ENCODE measurements around the gene EGLN2. TPM values are rescaled to one million over a fixed set of nuclear protein-coding genes. Genes with fewer than 3 reads are reported as not detected.
A peak's percentile ranks its signal among the peaks of the same experiment; 100 is the strongest.

EGLN2 gene
- total and polyA plus RNA-seq, 2 of the 4 experiments (the other 2 are of a cell fraction): 54.1 to 60.2 TPM

GRCh38 chr19:40831502-40832430, 32.8 kb downstream of the EGLN2 start:
- H3K4ac ChIP-seq (ENCODE audit: low read depth, low read length): 0 out of 2 replicates have a peak overlapping the region, but pooled peaks have one; percentile 14
- H4K91ac ChIP-seq (ENCODE audit: insufficient read depth, low read depth, low read length): peak overlapping the region; percentile 8; the same call in 1 of the 2 replicates
- ATAC-seq (ENCODE audit: low read depth) (peak; percentile 93), DNase-seq (peak; percentile 97)
- no peak overlapping the region for H2BK15ac ChIP-seq (ENCODE audit: low read depth, low read length)
- in situ Hi-C loops (cut with MboI; ENCODE audit: low sequenced_read_pairs): no loop called here
- H2AK9ac ChIP-seq (replicated peaks; ENCODE audit: low read depth, low read length, poor library complexity): no peak overlapping the region
- peak overlapping the region; percentile 51 for H3K18ac ChIP-seq (ENCODE audit: low read depth, low read length)
- intact Hi-C loops (cut with micrococcal nuclease): no loop called here
- dilution Hi-C loops (cut with HindIII; ENCODE audit: low sequenced_read_pairs, unreplicated experiment): no loop called here
- H3K4me1 ChIP-seq (ENCODE audit: control insufficient read depth, insufficient read depth, low read length): peaks cover 5% of the 10 kb centered on the region
- H3K27me3 ChIP-seq (ENCODE audit: control insufficient read depth, insufficient read depth, low read length): no peaks in the 10 kb centered on the region
- H2AK5ac ChIP-seq (ENCODE audit: low read depth, low read length): 0 out of 2 replicates have a peak overlapping the region, but pooled peaks have one; percentile 19
- peaks cover 5% of the 10 kb centered on the region; the same call in 1 of the 2 replicates for H3K9me1 ChIP-seq (ENCODE audit: insufficient read depth, low read length)
- peaks cover 13% of the 10 kb centered on the region for H3K36me3 ChIP-seq (ENCODE audit: control insufficient read depth, insufficient read depth, low read length)
- no CpG with 5 or more reads among the region's 7 CpGs for WGBS, 2 experiments (ENCODE audit: extremely low coverage in 2 of 2, insufficient read length in 1 of 2)
- H3K4me3 ChIP-seq (ENCODE audit: insufficient read depth, low read depth, low read length): no peak overlapping the region
- H3K9me3 ChIP-seq (ENCODE audit: control insufficient read depth, insufficient read depth, low read length): no peaks in the 10 kb centered on the region
- no peak overlapping the region for H3K23ac ChIP-seq (ENCODE audit: low read depth, low read length)
- H3K4me2 ChIP-seq (ENCODE audit: low read depth, low read length): peak overlapping the region; percentile 28
- no peak overlapping the region for H3K14ac ChIP-seq (replicated peaks; ENCODE audit: low read depth, low read length)
- H4K20me1 ChIP-seq (ENCODE audit: insufficient read depth, low read length): no peaks in the 10 kb centered on the region
- no peak overlapping the region; the same call in 1 of the 2 replicates for H2BK20ac ChIP-seq (ENCODE audit: low read depth, low read length)
- H3K56ac ChIP-seq (ENCODE audit: extremely low read depth, insufficient read depth, low read length): no peak overlapping the region
- POLR2A ChIA-PET (ENCODE audit: unreplicated experiment): no interaction called here
- H3K27ac ChIP-seq (ENCODE audit: insufficient read depth, low read length): peak overlapping the region; percentile 64; the same call in 1 of the 2 replicates
- BruUV-seq (replicated peaks): no TSS peak
- CTCF ChIA-PET: interaction anchor here (1.0 to 1.4 kb wide), 2 partner anchors 17 to 25 kb away, joined by 3 to 5 read pairs; no protein-coding TSS in a partner anchor
- no peak overlapping the region for H2BK120ac ChIP-seq (ENCODE audit: low read depth, low read length)
- no peak overlapping the region for H4K5ac ChIP-seq (ENCODE audit: low read depth, low read length)
- no peak overlapping the region; a peak in 1 of 4 replicates for H4K8ac ChIP-seq (ENCODE audit: low read depth in 2 of 2, low read length in 2 of 2)
- H3K9ac ChIP-seq (ENCODE audit: low read depth, low read length): no peak overlapping the region
- H3K79me1 ChIP-seq (ENCODE audit: low read depth in 1 of 2, low read length in 2 of 2): no peaks in the 10 kb centered on the region
- no peak overlapping the region for H2AFZ ChIP-seq (replicated peaks; ENCODE audit: low read length, poor library complexity)
- peak overlapping the region; percentile 55 for H2BK5ac ChIP-seq (ENCODE audit: low read depth, low read length, poor library complexity, severe bottlenecking)
- TF ChIP-seq CEBPB (IDR thresholded peaks at IDR 0.05; ENCODE audit: low read depth, low read length) (peak; percentile 69), NFE2L2 (IDR thresholded peaks at IDR 0.05; ENCODE audit: low read depth, low read length) (no peak), RAD21 (IDR thresholded peaks at IDR 0.05; ENCODE audit: low read length) (no peak), MAZ (IDR thresholded peaks at IDR 0.05; ENCODE audit: borderline replicate concordance, low read depth, low read length) (peak; percentile 23; the same call in 1 of the 2 replicates), FOS (IDR thresholded peaks at IDR 0.05; ENCODE audit: low read depth, low read length) (peak; percentile 6; the same call in 1 of the 2 replicates), CHD1 (IDR thresholded peaks at IDR 0.05; ENCODE audit: low read depth, low read length) (no peak), BHLHE40 (IDR thresholded peaks at IDR 0.05; ENCODE audit: low read depth, low read length) (peak; percentile 99), POLR2A (IDR thresholded peaks at IDR 0.05; ENCODE audit: low read depth, low read length) (no peak), SMC3 (IDR thresholded peaks at IDR 0.05; ENCODE audit: low read depth, low read length) (no peak), MAFK (IDR thresholded peaks at IDR 0.05; ENCODE audit: low read depth, low read length) (0 out of 2 replicates have a peak, but pooled peaks have one; percentile 12), RCOR1 (IDR thresholded peaks at IDR 0.05; ENCODE audit: insufficient replicate concordance, low read length) (no peak), MXI1 (IDR thresholded peaks at IDR 0.05; ENCODE audit: borderline replicate concordance, low read depth, low read length) (peak; percentile 69; the same call in 1 of the 2 replicates), CTCF (conservative IDR thresholded peaks at IDR 0.05; ENCODE audit: low read depth, low read length) (no peak), RFX5 (IDR thresholded peaks at IDR 0.05; ENCODE audit: low read depth, low read length) (no peak), USF2 (IDR thresholded peaks at IDR 0.05; ENCODE audit: low read depth, low read length) (peak; percentile 93)
